Panc1 (cell line): ENCODE data around the gene MAP1LC3A. TPM values are rescaled to one million over a fixed set of nuclear protein-coding genes. Genes with fewer than 3 reads are reported as not detected.

Source experiments
- ATAC-seq: fragments of 200-7000 bp; cut with Tn5 transposase; 2 replicates; pipeline ENCODE4 v1.9.1; 2020; ENCODE audit warnings: mild to moderate bottlenecking, moderate library complexity
- BruUV-seq: library from RNA; stranded (reverse); fragments of 400-500 nt; replicated peaks from 2 replicates; lab custom pipeline; 2021; lab: Mats Ljungman, UMichigan
- CTCF ChIA-PET: fragments of 300-600 bp; sonication (Branson Sonifier 250); formaldehyde crosslinking; loops from one replicate; lab custom pipeline; 2022; ENCODE audit warnings: antibody characterized with exemption; lab: Charles Lee
- POLR2A ChIA-PET: fragments of 300-600 bp; sonication (Branson Sonifier 250); formaldehyde crosslinking; loops from one replicate; lab custom pipeline; 2022; ENCODE audit warnings: antibody characterized with exemption; lab: Charles Lee
- DNase-seq: peaks from one replicate; pipeline ENCODE4 v3.0.0-alpha.2; 2010; ENCODE audit warnings: low read depth, low spot score
- H3K27ac ChIP-seq: 2 replicates; pipeline ENCODE4 v1.5.1; 2011; ENCODE audit warnings: mild to moderate bottlenecking, low read length, inconsistent platforms
- H3K27me3 ChIP-seq: fragments of 200-500 bp; sonication (Bioruptor generic); 2 replicates; pipeline ENCODE4 v1.6.0; 2014; ENCODE audit warnings: low read length, inconsistent platforms; ENCODE audit not compliant: control insufficient read depth, insufficient read depth
- H3K36me3 ChIP-seq: fragments of 200-500 bp; sonication (Bioruptor generic); 2 replicates; pipeline ENCODE4 v1.5.1; 2014; ENCODE audit warnings: inconsistent platforms, mild to moderate bottlenecking, low read length, moderate library complexity; ENCODE audit not compliant: control insufficient read depth, insufficient read depth
- H3K4me1 ChIP-seq: 2 replicates; pipeline ENCODE4 v1.5.1; 2011; ENCODE audit warnings: inconsistent platforms, mild to moderate bottlenecking, low read length, moderate library complexity; ENCODE audit not compliant: control insufficient read depth, insufficient read depth
- H3K4me3 ChIP-seq, 2 experiments: 2 replicates each; pipeline ENCODE4 v1.5.1; 2011 to 2012; ENCODE audit warnings: low read depth in 2 of 2, low read length in 2 of 2, mild to moderate bottlenecking in 2 of 2, inconsistent platforms in 1 of 2, moderate library complexity in 1 of 2
- H3K9me3 ChIP-seq: fragments of 200-500 bp; sonication (Bioruptor generic); 2 replicates; pipeline ENCODE4 v1.5.1; 2014; ENCODE audit warnings: low read depth, mild to moderate bottlenecking, inconsistent platforms, low read length, moderate library complexity; ENCODE audit not compliant: control insufficient read depth, insufficient read depth
- CTCF ChIP-seq: fragments of 450-650 bp; IDR thresholded peaks from 2 replicates; pipeline ENCODE4 v1.5.1; 2017; ENCODE audit warnings: mild to moderate bottlenecking
- POLR2AphosphoS5 ChIP-seq: IDR thresholded peaks from 2 replicates; pipeline ENCODE4 v1.6.1; 2012; ENCODE audit warnings: mild to moderate bottlenecking, low read depth, low read length, moderate library complexity
- REST ChIP-seq, 2 experiments: IDR thresholded peaks; 2 replicates each; pipeline ENCODE4 v1.6.1; 2011 to 2012; ENCODE audit warnings: low read depth in 2 of 2, control low read depth in 1 of 2, low read length in 1 of 2, mild to moderate bottlenecking in 1 of 2, moderate library complexity in 1 of 2; ENCODE audit not compliant: insufficient read depth in 1 of 2
- SIN3A ChIP-seq: IDR thresholded peaks from 2 replicates; pipeline ENCODE4 v1.6.1; 2012; ENCODE audit warnings: low read depth, mild to moderate bottlenecking, low read length, moderate library complexity, borderline replicate concordance; ENCODE audit not compliant: insufficient read depth
- TCF7L2 ChIP-seq: IDR thresholded peaks from 2 replicates; pipeline ENCODE4 v1.6.1; 2011; ENCODE audit warnings: mild to moderate bottlenecking, low read depth, low read length, inconsistent platforms
- in situ Hi-C: cut with HindIII; loops from 2 replicates; pipeline ENCODE4 v1.10.0; 2016; ENCODE audit warnings: low sequenced_read_pairs, low pct_unique_long_range_greater_than_20kb
- intact Hi-C: fragments of 100-400 bp; cut with micrococcal nuclease; formaldehyde crosslinking; loops from one replicate; pipeline ENCODE4 v1.10.0; 2022; ENCODE audit not compliant: unreplicated experiment
- total RNA-seq: library from RNA; stranded (reverse); gene quantifications from one replicate; pipeline ENCODE4 v1.2.1, GENCODE V29; 2021; ENCODE audit not compliant: unreplicated experiment

Gene MAP1LC3A
- total RNA-seq, 1 experiment from 2014 or later: 25.1 TPM

- Histone ChIP-seq H3K27me3 (no peaks in the 10 kb centered on the region), H3K4me1 (no peaks in the 10 kb centered on the region), H3K4me3 (no peak overlapping the region), H3K27ac (no peak overlapping the region), H3K9me3 (no peaks in the 10 kb centered on the region), H3K36me3 (no peaks in the 10 kb centered on the region; the same call in 1 of the 2 replicates)
- ChIA-PET POLR2A (no interaction called here), CTCF (no interaction called here)
- intact Hi-C loops (no loop called here), in situ Hi-C loops (no loop called here)
- DNase-seq (no peak), ATAC-seq (no peak)
- no TSS peak for BruUV-seq
- TF ChIP-seq TCF7L2 (no peak), SIN3A (no peak), CTCF (no peak), REST (IDR thresholded peaks at IDR 0.05; ENCODE audit: insufficient read depth in 1 of 2, low read depth in 2 of 2, low read length in 1 of 2) (no peak), POLR2AphosphoS5 (no peak)
Measured at GRCh38 chr20:34581341-34582184, 23.0 kb downstream of the MAP1LC3A start.

- Histone ChIP-seq H3K9me3 (no peaks in the 10 kb centered on the region), H3K36me3 (no peaks in the 10 kb centered on the region; the same call in 1 of the 2 replicates), H3K4me1 (no peaks in the 10 kb centered on the region), H3K27ac (no peak overlapping the region), H3K27me3 (no peaks in the 10 kb centered on the region), H3K4me3 (no peak overlapping the region)
- TF ChIP-seq POLR2AphosphoS5 (no peak), TCF7L2 (no peak), SIN3A (no peak), CTCF (no peak), REST (IDR thresholded peaks at IDR 0.05; ENCODE audit: insufficient read depth in 1 of 2, low read depth in 2 of 2, low read length in 1 of 2) (no peak)
- ATAC-seq: no peak
- intact Hi-C loops (no loop called here), in situ Hi-C loops (no loop called here)
- no TSS peak for BruUV-seq
- CTCF ChIA-PET: no interaction called here
- DNase-seq: no peak
- POLR2A ChIA-PET: no interaction called here
Measured at GRCh38 chr20:34582221-34582620, 23.7 kb downstream of the MAP1LC3A start.
